Stimulated activated CD4-positive, alpha-beta T cell treated with anti-CD3 and anti-CD28 coated beads, Interleukin-1b, Interleukin-23, amount 100 ng/mL, for 4 hours (primary cell): ENCODE data around the gene CCL11.

Source experiments
- DNase-seq, 2 donors: peaks; one replicate each; pipeline ENCODE4 v3.0.0-alpha.2; 2020; ENCODE audit warnings: low read depth in 2 of 2

Gene CCL11

DNA sequence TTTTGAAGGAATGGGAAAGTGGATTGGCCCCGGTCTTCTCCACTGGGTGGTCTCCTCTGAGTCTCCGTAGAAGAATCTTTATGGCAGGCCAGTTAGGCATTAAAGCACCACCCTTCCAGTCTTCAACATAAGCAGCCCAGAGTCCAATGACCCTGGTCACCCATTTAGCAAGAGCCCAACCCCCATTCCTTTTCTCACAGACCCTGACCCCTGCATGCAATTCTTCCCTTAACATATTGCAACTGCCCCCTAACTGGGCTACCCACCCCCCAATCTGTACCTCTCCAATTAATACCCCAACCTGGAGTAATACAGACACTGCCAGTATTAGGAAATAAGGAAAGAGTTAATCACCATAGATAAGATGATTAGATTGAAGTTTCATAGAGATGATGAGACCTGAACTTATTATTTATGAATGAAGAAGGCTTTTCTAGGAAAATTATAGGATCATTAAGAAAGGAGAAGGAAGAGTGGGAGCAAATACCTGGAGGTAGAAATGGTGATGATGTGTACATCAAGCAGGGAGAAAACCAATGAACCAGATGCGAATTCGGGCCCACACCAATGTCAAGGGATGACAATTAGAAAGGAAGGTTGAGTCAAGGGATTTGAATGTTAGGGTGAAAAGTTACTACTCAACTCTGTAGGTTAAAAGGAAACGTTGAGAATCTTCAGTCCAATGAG lies 28.1 kb upstream of the CCL11 start:
- DNase-seq, result no peak

DNA sequence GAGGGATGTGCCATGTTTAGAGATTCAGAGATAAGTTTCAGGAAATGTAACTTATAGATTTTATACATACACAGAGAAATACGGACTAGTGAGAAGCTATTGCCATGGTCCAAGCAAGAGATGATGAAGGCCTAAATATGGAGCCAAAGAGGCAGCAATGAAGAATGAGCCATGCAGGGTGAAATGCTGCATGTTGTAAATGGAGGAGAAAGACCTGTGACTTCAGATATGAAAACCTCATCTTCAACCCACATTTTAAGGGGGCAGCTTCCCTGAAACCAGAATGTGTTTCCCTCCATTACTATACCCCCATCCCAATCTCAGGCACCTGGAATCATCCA lies 27.6 kb upstream of the CCL11 start:
- DNase-seq, result no peak

DNA sequence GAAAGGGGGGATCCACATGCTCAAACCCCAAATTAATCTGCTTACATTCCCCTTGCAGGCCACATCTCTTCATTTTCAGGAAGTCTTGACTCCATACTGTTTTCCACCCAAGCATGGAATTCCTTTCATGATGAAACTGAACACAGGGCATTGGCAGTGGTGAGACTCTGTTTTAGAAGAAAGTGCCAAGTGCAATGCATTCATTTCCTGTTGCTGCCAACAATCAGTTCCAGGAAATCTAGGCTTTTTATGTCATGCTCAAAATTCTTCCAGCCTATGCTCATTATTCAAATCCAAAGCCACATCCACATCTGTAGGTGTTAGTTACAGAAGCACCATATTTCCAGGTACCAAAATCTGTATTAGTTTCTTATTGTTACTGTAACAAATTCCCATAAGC lies 26.4 kb upstream of the CCL11 start:
- DNase-seq, result no peak

DNA sequence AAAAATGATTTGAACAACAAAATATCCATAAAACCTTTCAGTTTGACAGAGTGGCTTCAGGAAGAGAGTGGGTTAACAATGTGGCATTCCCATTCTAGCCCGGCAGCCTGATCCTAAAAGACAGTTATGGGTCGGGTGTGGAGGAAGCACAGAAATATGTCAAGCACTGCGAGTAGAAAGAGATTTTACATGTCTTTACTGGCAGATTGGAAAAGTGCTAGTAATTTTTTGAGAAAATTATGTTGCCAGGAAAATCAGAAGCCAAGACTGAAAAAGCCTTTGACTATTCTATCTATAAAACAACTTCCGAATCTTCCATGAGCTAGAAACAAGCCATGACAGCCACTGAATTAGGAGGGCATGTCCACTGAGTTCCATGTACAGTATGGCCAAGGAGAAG lies 24.7 kb upstream of the CCL11 start:
- no peak for DNase-seq

DNA sequence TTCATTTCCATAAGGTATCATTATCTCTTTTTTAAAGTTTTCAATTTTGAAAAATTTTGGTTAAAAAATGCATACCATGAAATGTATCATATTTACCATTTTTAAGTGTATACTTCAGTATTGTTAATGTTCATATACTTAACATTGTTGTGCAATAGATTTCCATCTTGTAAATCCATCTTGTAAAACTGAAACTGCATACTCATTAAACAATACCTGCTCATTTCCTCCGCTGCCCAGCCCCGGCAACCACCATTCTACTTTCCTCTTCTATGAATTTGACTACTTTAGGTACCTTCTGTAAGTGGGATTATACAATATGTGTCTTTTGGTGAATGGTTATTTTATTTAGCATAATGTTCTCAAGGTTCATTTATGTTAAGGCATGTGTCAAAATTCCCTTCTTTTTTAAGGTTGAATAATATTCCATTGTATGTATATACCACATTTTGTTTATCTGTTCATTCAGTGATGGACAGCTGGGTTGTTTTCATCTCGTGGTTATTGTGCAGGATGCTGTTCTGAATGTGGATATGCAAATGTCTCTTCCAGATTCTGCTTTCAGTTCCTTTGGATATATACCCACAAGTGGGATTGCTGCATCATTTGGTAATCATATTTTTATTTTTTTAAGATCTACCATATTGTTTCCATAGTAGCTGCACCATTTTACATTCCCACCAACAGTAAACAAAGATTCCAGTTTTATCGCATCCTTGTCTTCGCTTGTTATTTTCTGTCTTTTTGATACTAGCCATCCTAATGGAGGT lies 23.8 kb upstream of the CCL11 start:
- DNase-seq, result no peak

DNA sequence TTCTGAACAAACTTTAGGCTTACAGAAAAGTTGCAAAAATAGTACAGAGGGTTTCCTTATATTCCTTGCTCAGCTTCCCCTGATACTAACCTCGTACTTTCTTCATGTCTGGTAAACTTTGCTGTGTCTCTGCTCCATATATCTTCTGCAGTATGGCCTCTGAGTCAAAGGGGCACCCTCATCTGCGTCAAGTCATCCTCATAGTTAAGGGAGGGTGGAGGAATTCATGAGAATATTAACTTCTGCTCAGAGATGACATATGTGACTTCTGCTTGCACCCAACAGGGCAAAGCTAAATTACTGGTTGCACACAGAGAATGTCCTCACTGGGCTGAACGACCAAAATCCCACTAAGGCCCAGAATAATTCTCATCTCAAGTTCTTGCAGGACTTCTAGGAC lies 19.8 kb upstream of the CCL11 start:
- no peak for DNase-seq

DNA sequence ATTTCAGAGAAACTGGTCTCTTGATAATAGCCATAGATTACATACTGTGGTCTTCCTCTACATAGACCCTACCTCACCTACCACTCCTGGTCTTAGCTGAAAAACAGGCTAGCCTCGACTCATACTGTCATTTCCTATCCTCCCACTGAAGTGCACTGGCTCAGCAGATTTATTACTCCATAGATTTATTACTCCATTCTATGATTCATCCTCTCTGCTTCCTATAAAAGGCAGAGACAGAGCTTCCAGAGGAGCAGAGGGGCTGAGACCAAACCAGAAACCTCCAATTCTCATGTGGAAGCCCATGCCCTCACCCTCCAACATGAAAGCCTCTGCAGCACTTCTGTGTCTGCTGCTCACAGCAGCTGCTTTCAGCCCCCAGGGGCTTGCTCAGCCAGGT lies 15.6 kb upstream of the CCL11 start, which contains the start of gene CCL7:
Gene CCL7, plus strand, starts transcription at position 253 of the 400 bp plus-strand sequence. Its CDS starts 70 bp downstream, at position 323.
- DNase-seq, result no peak

DNA sequence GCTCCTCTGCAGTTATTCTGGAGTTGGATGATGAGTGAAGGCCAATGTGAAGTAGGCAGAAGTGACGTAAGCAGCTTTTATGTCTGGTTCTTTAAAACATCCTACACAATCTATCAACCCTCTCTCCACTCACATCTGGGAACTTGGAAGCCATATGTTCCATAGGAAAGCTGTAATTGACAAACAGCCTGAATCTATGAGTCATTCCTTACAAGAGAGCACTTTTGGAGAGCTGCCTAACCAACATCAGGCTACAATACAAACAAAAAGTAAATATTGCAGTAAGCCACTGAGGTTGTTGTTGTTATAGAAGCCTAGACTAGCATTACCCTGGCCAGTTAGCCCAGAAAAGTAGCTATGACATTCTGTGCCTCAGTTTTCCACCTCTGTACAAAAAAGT lies 9.7 kb upstream of the CCL11 start:
- DNase-seq, result no peak

DNA sequence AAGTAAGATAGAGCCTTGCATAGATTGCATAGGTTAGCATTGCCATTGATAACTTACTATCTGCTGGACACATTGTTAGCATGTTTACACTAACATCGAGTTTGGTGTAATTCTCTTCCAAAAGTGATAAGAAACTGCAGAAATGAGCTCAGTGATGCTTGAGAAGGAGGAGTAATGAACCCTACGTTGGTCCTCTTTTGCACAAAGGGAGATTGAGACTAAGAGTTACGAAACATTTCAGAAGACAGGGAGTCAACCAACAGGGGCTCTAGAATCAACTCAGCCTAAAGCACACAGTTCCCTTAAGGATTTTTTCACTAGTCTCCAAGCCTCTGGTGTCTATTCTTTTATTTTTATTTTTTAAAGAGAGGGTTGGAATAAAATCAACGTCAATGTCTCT lies 8.7 kb upstream of the CCL11 start:
- DNase-seq, result no peak

DNA sequence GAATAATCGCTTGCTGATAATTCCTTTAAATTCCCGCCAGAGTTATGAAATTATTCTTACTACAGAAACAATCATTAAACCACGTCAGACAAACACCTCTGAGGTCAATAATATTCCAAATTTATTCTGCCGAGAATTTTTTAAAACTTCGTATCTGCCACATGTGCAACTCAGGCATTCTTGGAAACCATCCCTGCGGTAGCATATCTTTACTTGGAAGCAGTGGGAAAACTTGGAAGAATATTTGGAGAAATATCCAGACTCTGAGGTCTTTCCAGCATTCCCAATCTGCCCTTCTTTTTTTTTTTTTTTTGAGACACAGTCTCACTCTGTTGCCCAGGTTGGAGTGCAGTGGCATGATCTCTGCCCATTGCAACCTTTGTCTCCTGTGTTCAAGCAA lies 2.0 kb upstream of the CCL11 start:
- no peak for DNase-seq

DNA sequence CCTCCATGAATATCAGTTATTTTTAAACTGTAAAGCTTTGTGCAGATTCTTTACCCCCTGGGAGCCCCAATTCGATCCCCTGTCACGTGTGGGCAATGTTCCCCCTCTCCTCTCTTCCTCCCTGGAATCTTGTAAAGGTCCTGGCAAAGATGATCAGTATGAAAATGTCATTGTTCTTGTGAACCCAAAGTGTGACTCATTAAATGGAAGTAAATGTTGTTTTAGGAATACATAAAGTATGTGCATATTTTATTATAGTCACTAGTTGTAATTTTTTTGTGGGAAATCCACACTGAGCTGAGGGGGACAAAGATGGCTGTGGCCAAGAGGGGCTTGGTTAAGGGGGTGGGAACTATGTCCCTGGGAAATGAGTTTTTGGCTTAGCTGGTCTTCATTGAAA lies 2.3 kb downstream of the CCL11 start:
- DNase-seq, result no peak

DNA sequence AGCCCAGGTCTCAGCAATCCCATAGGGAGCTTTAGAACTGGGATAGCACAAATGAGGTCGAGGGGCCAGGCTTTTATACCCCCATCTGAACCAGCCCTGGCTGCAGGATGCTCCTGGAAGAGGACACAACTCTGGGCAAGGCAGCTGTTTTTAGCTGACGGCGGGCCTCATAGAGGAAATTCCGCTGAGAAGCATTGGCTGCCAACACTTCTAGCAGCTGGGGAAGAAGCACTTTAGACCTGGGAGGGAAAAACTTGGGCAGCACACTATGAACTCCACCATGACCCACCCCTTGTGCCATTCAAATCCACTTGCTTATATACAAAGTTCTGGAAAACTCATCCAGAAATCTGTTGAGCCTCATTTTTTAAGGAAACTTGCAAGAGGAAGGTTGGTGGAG lies 5.0 kb downstream of the CCL11 start:
- DNase-seq, result no peak

DNA sequence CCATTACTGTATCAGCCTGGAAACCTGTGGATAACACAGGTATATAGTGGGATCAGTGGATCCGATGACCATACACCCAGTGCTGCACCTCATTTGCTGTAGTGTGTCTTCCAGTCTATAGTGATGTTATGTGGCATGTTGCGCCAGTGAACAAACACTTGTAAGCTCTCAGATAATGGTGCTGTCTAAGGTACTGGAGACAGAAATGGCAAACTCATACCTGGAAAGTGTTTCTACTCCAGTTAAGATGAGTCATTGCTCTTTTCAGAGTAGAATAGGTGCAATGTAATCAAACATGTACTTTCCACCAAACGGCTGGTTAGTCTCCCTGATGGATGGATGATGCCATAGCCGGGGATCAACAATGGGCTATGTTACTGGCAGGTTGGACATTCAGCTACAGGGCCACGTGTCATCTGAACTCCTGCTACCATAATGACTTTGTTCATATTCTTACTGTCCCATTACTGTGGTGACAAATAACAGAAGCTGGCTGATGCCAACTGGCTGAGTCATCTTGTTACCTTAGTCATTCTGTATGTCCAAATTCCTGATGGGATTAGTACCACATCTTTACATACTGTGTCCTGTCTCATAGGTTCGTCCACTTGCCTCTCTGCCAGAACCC lies 6.3 kb downstream of the CCL11 start:
- no peak for DNase-seq

DNA sequence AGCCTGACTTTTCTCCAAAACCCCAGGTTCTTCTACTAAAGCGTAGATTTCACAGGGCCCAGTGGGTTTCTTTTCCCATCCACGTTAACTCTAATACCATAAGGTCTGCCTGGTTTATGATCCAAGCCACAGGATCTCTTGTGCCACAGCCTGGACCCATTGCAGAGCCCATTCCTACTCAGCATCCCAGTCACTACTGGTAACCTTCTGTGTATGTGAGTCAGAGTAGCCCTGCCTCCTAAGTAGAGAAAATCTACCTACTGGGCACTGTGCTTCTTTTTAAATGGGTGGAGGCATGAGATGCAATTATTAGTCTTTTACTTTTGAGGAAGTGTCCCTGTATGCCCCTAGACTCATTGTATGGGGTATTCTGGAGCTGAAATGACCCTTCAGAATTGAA lies 13.5 kb downstream of the CCL11 start:
- DNase-seq, result no peak

DNA sequence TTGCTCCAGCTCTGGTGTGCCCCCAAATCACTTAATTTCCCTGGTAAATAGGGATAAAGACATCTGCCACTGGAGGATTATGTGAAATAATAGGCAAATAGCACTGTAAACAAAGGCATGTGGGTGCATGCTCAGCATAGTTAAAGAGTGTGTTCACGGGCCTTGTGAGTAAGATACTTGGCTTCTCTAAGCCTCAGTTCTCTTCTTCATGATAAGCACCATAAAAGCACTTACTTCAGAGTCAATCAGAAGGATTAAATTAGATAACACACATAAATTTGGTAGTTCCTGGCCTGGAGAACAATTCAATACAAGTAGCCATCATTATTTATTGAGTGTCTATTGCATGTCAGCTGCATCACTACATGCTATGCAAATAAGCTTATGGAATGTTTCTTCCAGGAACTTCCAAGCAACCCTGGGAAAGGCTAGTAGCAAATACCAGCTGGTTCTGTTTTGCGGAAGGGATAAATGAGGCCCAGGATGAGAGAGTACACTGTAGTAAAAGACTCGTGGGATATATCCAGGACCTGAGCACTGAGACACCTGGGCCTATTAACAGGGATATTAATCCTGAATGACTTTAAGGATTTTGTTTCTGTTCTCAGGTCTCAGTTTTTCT lies 14.5 kb downstream of the CCL11 start:
- DNase-seq, result no peak

DNA sequence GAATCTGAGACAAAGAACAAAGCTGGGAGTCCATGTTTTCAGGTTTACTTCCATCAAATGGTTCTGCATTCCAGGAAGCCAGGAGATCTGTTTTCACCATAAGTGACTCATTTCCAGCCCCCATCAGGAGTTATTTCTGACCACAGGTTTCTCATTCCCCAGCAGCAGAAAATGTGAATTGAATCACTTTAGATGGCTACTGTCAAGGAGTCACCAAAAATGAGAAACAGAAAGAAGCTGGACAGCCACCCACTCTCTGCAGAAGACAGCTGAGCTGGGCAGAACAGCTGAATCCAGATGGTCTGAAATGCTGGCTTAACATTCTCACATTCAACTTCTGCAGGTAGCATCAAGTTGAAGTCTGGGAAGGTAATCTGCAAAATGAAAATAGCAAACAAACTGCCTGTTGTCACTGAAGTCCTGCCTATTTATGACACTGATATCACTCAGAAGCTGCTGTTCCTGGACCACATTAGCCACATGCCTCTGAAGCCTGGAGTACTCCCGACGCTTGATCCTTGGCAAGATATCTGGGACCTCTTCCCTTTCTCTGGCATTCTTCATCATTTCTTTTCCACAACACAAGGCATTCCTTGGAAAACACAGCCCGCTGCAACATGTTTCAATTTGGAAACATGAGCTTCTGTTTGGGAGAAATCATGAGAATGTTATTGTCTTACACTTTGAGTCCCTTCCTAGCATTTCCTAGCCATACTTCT lies 15.3 kb downstream of the CCL11 start:
- no peak for DNase-seq

DNA sequence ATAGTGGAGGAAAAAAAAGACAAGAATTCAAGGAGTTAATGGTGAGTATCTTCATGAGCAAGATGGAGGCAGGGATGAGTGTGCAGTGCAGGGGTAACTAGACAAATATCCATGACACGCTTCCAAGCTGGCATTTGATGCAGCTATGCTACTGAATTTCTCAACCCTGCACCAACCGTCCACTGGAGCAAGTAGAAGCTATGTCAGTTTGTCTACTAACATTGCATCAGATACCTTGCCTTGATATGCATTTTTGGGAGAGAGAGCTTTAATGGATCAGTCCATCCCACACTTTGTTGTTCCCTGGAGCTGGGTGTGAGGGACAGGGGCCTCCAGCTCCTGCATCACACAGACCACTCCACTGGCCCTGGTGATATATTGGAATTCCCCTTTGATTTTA lies 16.4 kb downstream of the CCL11 start:
- DNase-seq, result no peak

DNA sequence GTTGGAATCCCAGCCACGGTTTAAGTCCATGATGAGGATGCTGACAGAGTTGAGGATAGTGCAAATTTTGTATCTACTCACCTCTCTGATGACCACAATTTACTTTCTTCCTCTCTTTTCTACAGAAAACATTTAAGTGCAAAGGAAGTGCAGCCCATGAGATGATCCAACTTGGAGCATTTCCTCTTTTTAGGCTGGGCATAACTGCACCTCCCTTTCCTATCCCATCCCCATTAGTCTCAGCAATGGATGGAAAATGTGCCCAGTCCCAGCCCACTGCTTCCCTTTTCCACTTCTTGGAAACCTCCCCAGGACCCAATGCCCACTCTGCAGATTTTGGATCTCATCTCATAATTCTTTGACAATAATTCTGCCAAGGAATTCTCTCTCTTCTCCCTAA lies 17.1 kb downstream of the CCL11 start:
- no peak for DNase-seq

DNA sequence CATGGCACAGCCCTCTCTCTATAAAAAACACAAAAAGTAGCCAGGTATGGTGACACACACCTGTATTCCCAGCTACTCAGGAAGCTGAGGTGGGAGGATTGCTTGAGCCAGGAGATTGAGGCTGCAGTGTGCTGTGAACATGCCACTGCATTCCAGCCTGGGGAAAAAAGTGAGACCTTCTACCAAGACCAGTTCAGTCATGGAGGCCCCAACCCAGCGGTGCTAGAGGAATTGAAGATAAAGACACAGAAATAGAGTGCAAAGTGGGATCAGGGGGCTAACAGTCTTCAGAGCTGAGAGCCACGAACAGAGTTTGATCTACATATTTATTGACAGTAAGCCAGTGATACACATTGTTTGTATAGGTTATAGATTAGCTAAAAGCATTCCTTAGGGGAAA lies 18.1 kb downstream of the CCL11 start:
- DNase-seq, result no peak

DNA sequence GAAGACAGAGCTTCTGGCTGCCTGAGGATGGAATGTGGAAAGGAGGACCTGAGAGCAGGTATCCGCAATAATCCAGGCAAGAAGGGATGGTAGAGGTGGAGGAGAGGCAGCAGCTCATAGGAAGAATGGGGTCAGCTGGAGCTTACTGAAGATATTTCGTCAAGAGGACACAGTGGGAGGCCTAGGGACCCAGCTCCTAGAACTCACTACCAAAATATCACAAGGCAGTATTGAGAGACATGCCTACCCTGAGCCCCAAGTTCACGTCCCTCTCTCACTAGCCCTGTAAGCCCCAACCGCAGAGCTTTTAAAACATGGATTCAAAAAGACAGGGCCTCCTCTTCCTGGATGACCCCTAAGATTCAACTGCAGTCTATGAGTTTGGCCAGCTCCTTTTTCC lies 19.5 kb downstream of the CCL11 start:
- DNase-seq, result no peak

DNA sequence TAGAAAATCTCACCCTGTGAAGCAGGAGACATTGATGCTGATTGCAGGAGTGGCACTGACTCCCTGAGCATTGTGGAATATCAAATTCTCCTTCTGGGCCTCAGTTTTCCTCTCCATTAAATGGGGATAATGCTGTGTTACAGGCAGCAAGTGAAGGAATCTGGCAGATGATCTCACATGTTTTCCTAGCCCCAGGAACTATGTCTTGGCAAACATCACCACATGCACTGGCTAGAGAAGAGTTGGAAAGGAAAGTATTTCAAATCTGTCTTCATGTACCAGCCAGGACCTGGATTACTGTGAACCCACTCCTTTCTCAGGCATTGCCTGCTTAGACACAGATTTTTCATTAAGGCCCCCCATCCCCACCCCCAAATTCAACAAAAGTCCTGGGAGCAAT lies 20.1 kb downstream of the CCL11 start:
- no peak for DNase-seq

DNA sequence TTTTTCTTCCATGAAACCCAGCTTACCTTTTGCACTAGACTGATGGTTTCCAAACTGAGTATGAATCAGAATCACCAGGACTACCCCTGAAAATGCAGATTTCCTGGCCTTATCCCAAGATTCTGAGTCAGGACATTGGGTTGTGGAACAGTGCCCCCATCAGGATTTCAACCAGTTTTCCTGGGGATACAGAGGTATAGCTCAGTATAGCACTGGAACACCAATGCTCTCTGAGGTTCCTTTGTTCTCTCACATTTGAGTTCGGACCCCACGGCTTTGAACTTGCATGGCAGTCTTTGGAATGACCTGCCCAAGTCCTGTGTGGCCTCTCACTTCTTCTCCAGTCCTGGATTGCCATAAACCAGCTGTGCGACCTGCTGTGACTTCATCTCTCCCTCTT lies 20.9 kb downstream of the CCL11 start:
- no peak for DNase-seq
